NT2/D1 (cell line): ENCODE results near the gene FNDC5.

Experiments
- DNase-seq: peaks from one replicate; pipeline ENCODE4 v3.0.0-alpha.2; 2011; ENCODE audit warnings: low read depth, low spot score
- H3K27me3 ChIP-seq: 2 replicates; pipeline ENCODE4 v1.6.0; 2011; ENCODE audit warnings: mild to moderate bottlenecking; ENCODE audit not compliant: insufficient read length, insufficient read depth
- H3K36me3 ChIP-seq: 2 replicates; pipeline ENCODE4 v1.6.1; 2011; ENCODE audit warnings: mild to moderate bottlenecking, low read length, mixed read lengths; ENCODE audit not compliant: insufficient read depth, insufficient read length
- H3K4me1 ChIP-seq: 2 replicates; pipeline ENCODE4 v1.5.1; 2011; ENCODE audit not compliant: insufficient read depth, insufficient read length
- H3K4me3 ChIP-seq: 2 replicates; pipeline ENCODE4 v1.5.1; 2011; ENCODE audit warnings: low read depth; ENCODE audit not compliant: insufficient read length
- H3K9ac ChIP-seq: 2 replicates; pipeline ENCODE4 v1.6.0; 2011; ENCODE audit warnings: low read depth; ENCODE audit not compliant: insufficient read length
- H3K9me3 ChIP-seq: 2 replicates; pipeline ENCODE4 v1.5.1; 2011; ENCODE audit warnings: mild to moderate bottlenecking, low read length; ENCODE audit not compliant: insufficient read depth
- SUZ12 ChIP-seq: IDR thresholded peaks from 2 replicates; pipeline ENCODE4 v1.6.1; 2011; ENCODE audit not compliant: insufficient read length, insufficient read depth; ENCODE audit errors: extremely low read depth
- YY1 ChIP-seq: IDR thresholded peaks from 2 replicates; pipeline ENCODE4 v1.6.1; 2011; ENCODE audit not compliant: insufficient read length, insufficient read depth
- ZNF274 ChIP-seq: IDR thresholded peaks from 2 replicates; pipeline ENCODE4 v1.6.1; 2011; ENCODE audit warnings: mild to moderate bottlenecking, low read depth, low read length

Gene FNDC5

DNA sequence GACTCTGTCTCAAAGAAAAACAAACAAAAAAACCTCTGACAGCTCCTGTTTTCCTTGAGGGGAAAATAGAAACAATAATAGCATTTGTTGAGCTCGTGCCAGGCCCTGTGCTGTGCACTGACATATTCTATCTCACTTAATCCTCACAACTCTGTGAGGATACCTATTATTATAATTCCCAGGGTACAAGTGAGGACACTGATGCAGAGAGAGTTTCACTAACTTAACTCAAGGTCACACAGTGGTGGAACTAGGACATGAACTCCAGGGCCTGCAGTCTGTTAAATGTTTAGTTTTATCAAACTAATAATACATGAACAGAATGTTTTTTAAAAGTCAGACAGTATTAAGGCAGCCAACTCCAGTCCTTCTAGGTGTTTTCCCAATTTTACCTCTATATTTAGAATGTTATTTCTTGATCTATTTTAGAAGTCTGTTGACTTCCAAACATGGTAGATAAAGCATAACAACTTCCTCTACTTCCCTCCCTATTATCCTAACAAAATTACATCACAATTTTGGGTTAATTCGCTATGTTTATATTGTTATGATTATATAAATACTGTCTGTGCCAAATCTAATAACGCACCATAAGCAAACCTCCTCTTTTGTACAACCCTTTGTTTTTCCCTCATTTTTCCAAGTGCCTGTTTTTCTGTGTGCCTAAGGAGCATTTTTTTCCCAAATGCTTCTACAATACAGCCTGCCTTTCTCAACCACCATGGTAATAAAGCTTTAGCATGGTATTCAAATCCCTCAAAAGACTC lies 4.9 kb downstream of the FNDC5 start:
- Histone ChIP-seq H3K4me1 (peaks cover 2% of the 10 kb centered on the region), H3K9me3 (no peaks in the 10 kb centered on the region), H3K27me3 (peaks cover 17% of the 10 kb centered on the region), H3K36me3 (peaks cover 23% of the 10 kb centered on the region), H3K4me3 (no peak overlapping the region), H3K9ac (no peak overlapping the region)
- TF ChIP-seq YY1 (no peak), SUZ12 (no peak), ZNF274 (no peak)
- no peak for DNase-seq

DNA sequence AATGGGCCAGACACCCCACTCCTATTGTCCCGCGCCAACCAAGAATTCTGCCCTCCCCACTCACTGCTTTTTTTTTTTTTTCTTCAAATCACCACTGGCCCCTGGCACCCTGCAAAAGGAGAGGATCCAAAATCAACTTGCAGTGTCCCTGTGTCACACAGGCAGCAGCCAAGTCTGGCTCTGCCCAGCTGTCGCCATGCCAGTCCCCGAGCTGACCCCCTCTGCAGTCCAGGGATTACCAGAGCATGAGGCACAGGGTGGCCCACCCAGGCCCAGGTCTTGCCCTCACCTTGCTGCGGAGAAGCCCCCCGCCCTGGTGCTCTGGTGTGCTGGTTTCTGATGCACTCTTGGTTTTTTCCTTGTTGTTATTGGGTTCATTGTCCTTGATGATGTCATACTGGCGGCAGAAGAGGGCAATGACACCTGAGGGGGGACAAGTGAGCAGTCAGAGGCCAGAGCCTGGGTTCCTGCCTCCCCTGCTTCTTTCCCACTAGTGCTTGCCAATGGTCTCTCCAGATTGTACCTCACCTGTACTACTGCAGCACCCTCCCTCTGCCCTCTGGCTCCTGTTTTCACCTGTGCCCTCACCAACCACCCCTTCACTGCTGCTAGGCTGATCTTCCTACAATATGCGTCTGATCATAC lies 6.2 kb downstream of the FNDC5 start:
- Histone ChIP-seq H3K27me3 (peaks cover 8% of the 10 kb centered on the region), H3K36me3 (peaks cover 23% of the 10 kb centered on the region)

GRCh38 chr1:32863881-32864245 lies 6.8 kb downstream of the FNDC5 start:
- H3K9ac ChIP-seq, result no peak overlapping the region
- H3K4me3 ChIP-seq, result no peak overlapping the region
- peaks cover 2% of the 10 kb centered on the region for H3K4me1 ChIP-seq
- no peak for TF ChIP-seq YY1
- TF ChIP-seq ZNF274, result no peak
- TF ChIP-seq SUZ12, result no peak
- no peaks in the 10 kb centered on the region for H3K9me3 ChIP-seq
- no peak for DNase-seq
- H3K27me3 ChIP-seq, result peaks cover 3% of the 10 kb centered on the region
- peaks cover 28% of the 10 kb centered on the region for H3K36me3 ChIP-seq

More for the DNA sequence above, 6.2 kb downstream of the FNDC5 start:
- no peaks in the 10 kb centered on the region for H3K9me3 ChIP-seq
- no peak for TF ChIP-seq ZNF274
- no peak for TF ChIP-seq YY1
- no peak for TF ChIP-seq SUZ12
- no peak for DNase-seq
- no peak overlapping the region for H3K9ac ChIP-seq
- H3K4me3 ChIP-seq, result no peak overlapping the region
- H3K4me1 ChIP-seq, result peaks cover 2% of the 10 kb centered on the region

DNA sequence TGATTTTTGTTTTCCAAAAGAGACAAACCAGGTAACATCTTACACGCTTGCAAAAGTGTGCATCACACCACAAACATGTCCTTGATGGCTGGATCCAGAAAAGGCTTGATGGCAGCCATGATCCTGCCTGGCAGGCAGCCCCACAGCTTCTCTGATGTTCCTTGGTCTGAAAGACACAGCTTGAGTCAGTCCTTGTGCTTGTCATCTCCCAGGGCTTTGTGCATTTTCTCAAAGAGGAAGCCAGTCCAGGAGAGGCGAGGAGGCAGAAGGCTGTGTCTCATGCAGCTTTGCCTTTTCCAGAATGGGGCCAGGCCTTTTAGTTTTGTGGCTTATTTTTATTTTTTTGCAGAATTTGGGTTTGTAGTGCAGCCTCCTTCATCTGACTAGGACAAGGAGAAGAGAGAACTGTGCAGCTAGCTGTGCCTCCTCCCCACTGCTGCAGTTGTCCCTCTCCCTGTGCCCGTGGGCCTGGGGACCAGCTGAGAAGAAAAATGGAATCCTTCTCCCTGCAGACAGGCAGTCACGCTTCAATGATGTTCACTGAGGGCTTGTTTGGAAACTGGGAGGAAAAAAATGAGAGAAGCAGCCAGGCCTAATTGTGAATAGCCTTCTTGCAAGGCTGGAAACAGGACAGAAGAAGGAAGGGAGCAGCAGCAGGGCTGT lies 7.4 kb downstream of the FNDC5 start:
- H3K27me3 ChIP-seq, result no peaks in the 10 kb centered on the region
- H3K4me1 ChIP-seq, result peaks cover 2% of the 10 kb centered on the region
- H3K36me3 ChIP-seq, result peaks cover 29% of the 10 kb centered on the region
- no peaks in the 10 kb centered on the region for H3K9me3 ChIP-seq
- TF ChIP-seq SUZ12, result no peak
- no peak for TF ChIP-seq YY1
- no peak for TF ChIP-seq ZNF274
- no peak overlapping the region for H3K9ac ChIP-seq
- DNase-seq, result no peak
- no peak overlapping the region for H3K4me3 ChIP-seq

DNA sequence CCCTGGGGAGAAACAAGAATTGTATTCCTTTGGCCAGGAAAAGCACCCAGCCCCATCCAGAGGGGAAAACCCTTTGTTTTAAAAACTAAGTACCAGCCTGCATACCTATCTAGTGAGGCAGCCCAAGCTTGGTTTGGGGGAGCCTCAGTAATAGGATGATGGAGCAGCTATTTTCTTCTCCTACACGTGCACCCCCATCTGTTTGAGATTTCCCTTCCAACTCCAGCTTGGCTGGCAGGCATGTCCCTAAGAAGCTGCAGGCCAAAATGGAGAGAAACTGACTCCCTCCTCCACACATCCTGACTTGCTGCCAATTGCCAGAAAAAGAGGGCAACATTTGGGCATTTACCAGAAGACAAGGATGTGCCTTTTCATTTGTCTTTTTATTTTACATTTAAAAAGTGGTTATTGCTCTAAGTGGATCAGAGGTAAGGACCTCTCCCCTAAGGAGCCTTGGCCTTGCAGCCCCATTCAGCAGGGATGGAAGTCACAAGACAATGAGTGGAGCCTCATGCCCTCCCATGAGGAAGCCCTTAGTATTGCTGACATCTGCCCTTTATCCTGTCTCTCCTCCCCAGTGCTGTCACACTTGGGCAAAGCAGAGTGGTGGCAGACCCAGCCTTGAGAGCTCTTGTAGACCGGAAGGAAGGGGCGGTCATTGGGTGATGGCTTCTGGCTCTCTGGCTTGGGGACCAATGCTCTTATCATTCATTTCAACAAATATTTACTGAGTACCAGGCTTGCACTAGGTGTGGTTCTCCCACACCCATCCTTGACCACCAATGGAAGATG lies 8.6 kb downstream of the FNDC5 start:
- Histone ChIP-seq H3K27me3 (no peaks in the 10 kb centered on the region), H3K36me3 (peaks cover 32% of the 10 kb centered on the region), H3K9me3 (no peaks in the 10 kb centered on the region), H3K9ac (no peak overlapping the region), H3K4me1 (no peaks in the 10 kb centered on the region), H3K4me3 (no peak overlapping the region)
- TF ChIP-seq YY1 (no peak), SUZ12 (no peak), ZNF274 (no peak)
- DNase-seq, result no peak

- Histone ChIP-seq H3K9ac (no peak overlapping the region), H3K27me3 (no peaks in the 10 kb centered on the region), H3K4me3 (no peak overlapping the region), H3K4me1 (no peaks in the 10 kb centered on the region), H3K36me3 (peaks cover 48% of the 10 kb centered on the region), H3K9me3 (no peaks in the 10 kb centered on the region)
- TF ChIP-seq YY1 (no peak), ZNF274 (no peak), SUZ12 (no peak)
- no peak for DNase-seq
Measured at GRCh38 chr1:32860566-32860965, 10.1 kb downstream of the FNDC5 start.
